Type B pancreatic cell (in vitro differentiated cells): ENCODE results near the gene APCDD1L. TPM values are rescaled to one million over a fixed set of nuclear protein-coding genes. Genes with fewer than 3 reads are reported as not detected.
A peak's percentile ranks its signal among the peaks of the same experiment; 100 is the strongest.
"Not testable (repeated sequence)": the region's sequence is repeated elsewhere in the genome, so short reads cannot be mapped to it uniquely, and the experiment has no call there.

ENCODE experiments used
- DNase-seq: peaks from one replicate; pipeline ENCODE4 v3.0.0; 2021; ENCODE audit warnings: mixed read lengths; ENCODE audit not compliant: unreplicated experiment; ENCODE audit errors: extremely low spot score
- H3K27ac Mint-ChIP-seq: 2 replicates; pipeline ENCODE4 v1.8.0; 2021; ENCODE audit warnings: mild to moderate bottlenecking, mixed read lengths
- H3K27me3 Mint-ChIP-seq: 2 replicates; pipeline ENCODE4 v1.8.0; 2021; ENCODE audit warnings: mixed read lengths
- H3K36me3 Mint-ChIP-seq: 2 replicates; pipeline ENCODE4 v1.8.0; 2021; ENCODE audit warnings: mixed read lengths
- H3K4me1 Mint-ChIP-seq: one replicate; pipeline ENCODE4 v1.8.0; 2021; ENCODE audit warnings: mixed read lengths; ENCODE audit not compliant: unreplicated experiment
- H3K4me3 Mint-ChIP-seq: 2 replicates; pipeline ENCODE4 v1.8.0; 2021; ENCODE audit warnings: mild to moderate bottlenecking, mixed read lengths
- H3K9me3 Mint-ChIP-seq: 2 replicates; pipeline ENCODE4 v1.8.0; 2021; ENCODE audit warnings: mixed read lengths
- CTCF ChIP-seq: fragments of 200-600 bp; sonication (generic); conservative IDR thresholded peaks from 2 replicates; pipeline ENCODE4 v1.5.0; 2021; ENCODE audit warnings: antibody characterized with exemption, mild to moderate bottlenecking
- total RNA-seq: library from RNA; stranded (reverse); gene quantifications from 2 replicates; pipeline ENCODE4 v1.2.1, GENCODE V29; 2021; ENCODE audit warnings: low replicate concordance

APCDD1L gene
- total RNA-seq, 1 donor from 2014 or later: 0.53 TPM

GRCh38 chr20:58429303-58429702 is 85.9 kb downstream of the APCDD1L start:
- Mint-ChIP-seq H3K27ac (no peak overlapping the region), H3K36me3 (peaks cover 29% of the 10 kb centered on the region), H3K27me3 (no peaks in the 10 kb centered on the region), H3K4me3 (no peak overlapping the region), H3K9me3 (no peaks in the 10 kb centered on the region), H3K4me1 (peaks cover 12% of the 10 kb centered on the region)
- no peak for TF ChIP-seq CTCF
- no peak for DNase-seq

GRCh38 chr20:58428364-58428763 is 86.8 kb downstream of the APCDD1L start:
- H3K4me1 Mint-ChIP-seq: peaks cover 14% of the 10 kb centered on the region
- H3K4me3 Mint-ChIP-seq: no peak overlapping the region
- DNase-seq: no peak
- no peak for TF ChIP-seq CTCF
- H3K36me3 Mint-ChIP-seq: peaks cover 28% of the 10 kb centered on the region
- no peak overlapping the region for H3K27ac Mint-ChIP-seq
- no peaks in the 10 kb centered on the region for H3K27me3 Mint-ChIP-seq
- H3K9me3 Mint-ChIP-seq: no peaks in the 10 kb centered on the region

GRCh38 chr20:58427571-58427970 is 87.6 kb downstream of the APCDD1L start:
- DNase-seq, H3K4me1 Mint-ChIP-seq, H3K9me3 Mint-ChIP-seq, H3K27me3 Mint-ChIP-seq, H3K4me3 Mint-ChIP-seq, H3K27ac Mint-ChIP-seq: not testable (repeated sequence)
- peaks cover 21% of the 10 kb centered on the region for H3K36me3 Mint-ChIP-seq

- no peak overlapping the region for H3K4me3 Mint-ChIP-seq
- TF ChIP-seq CTCF: no peak
- no peak for DNase-seq
- no peaks in the 10 kb centered on the region for H3K27me3 Mint-ChIP-seq
- peak overlapping the region; percentile 46 for H3K27ac Mint-ChIP-seq
- peaks cover 20% of the 10 kb centered on the region for H3K36me3 Mint-ChIP-seq
- no peaks in the 10 kb centered on the region for H3K9me3 Mint-ChIP-seq
- peaks cover 15% of the 10 kb centered on the region for H3K4me1 Mint-ChIP-seq
Observed at GRCh38 chr20:58424218-58424969, 90.8 kb downstream of the APCDD1L start.

GRCh38 chr20:58421497-58421850 is 93.7 kb downstream of the APCDD1L start:
- H3K27me3 Mint-ChIP-seq: no peaks in the 10 kb centered on the region
- H3K4me1 Mint-ChIP-seq: peaks cover 19% of the 10 kb centered on the region
- H3K27ac Mint-ChIP-seq: no peak overlapping the region
- H3K9me3 Mint-ChIP-seq: no peaks in the 10 kb centered on the region
- no peak for DNase-seq
- no peak for TF ChIP-seq CTCF
- peaks cover 19% of the 10 kb centered on the region for H3K36me3 Mint-ChIP-seq
- no peak overlapping the region for H3K4me3 Mint-ChIP-seq

GRCh38 chr20:58420798-58421496 is 94.3 kb downstream of the APCDD1L start:
- no peak overlapping the region for H3K27ac Mint-ChIP-seq
- no peak for TF ChIP-seq CTCF
- H3K27me3 Mint-ChIP-seq: no peaks in the 10 kb centered on the region
- H3K36me3 Mint-ChIP-seq: peaks cover 19% of the 10 kb centered on the region
- H3K4me3 Mint-ChIP-seq: no peak overlapping the region
- DNase-seq: no peak
- H3K4me1 Mint-ChIP-seq: peaks cover 24% of the 10 kb centered on the region
- H3K9me3 Mint-ChIP-seq: no peaks in the 10 kb centered on the region
